Caco-2 (cell line): ENCODE measurements around the gene GNG10. TPM values are rescaled to one million over a fixed set of nuclear protein-coding genes. Genes with fewer than 3 reads are reported as not detected.

Source experiments
- BruUV-seq: library from RNA; stranded (reverse); fragments of 400-500 nt; replicated peaks from 2 replicates; lab custom pipeline; 2021; lab: Mats Ljungman, UMichigan
- CTCF ChIA-PET: fragments of 300-600 bp; sonication (Branson Sonifier 250); formaldehyde crosslinking; loops from one replicate; lab custom pipeline; 2022; ENCODE audit warnings: antibody characterized with exemption; lab: Charles Lee
- POLR2A ChIA-PET: fragments of 300-600 bp; sonication (Branson Sonifier 250); formaldehyde crosslinking; loops from one replicate; lab custom pipeline; 2022; ENCODE audit warnings: antibody characterized with exemption; lab: Charles Lee
- DNase-seq, 2 experiments: peaks; one replicate each; pipeline versions ENCODE4 v3.0.0 to v3.0.0-alpha.2; 2020 to 2022
- H3K27me3 ChIP-seq: replicated peaks from 2 replicates; pipeline ENCODE4 v1.6.0; 2011; ENCODE audit warnings: low read length; ENCODE audit not compliant: control insufficient read depth, insufficient read depth
- H3K36me3 ChIP-seq: 2 replicates; pipeline ENCODE4 v1.5.1; 2011; ENCODE audit warnings: low read length; ENCODE audit not compliant: control insufficient read depth, insufficient read depth
- H3K4me1 ChIP-seq: fragments of 250-450 bp; sonication (Bioruptor Pico); 2 replicates; pipeline ENCODE4 v1.5.1; 2020; ENCODE audit warnings: mild to moderate bottlenecking
- H3K4me3 ChIP-seq: 2 replicates; pipeline ENCODE4 v1.5.1; 2011; ENCODE audit warnings: low read depth, mild to moderate bottlenecking, control low read depth, low read length
- H3K9me3 ChIP-seq: fragments of 250-450 bp; sonication (Bioruptor Pico); 2 replicates; pipeline ENCODE4 v1.5.1; 2020; ENCODE audit warnings: mild to moderate bottlenecking, moderate library complexity
- H3K27ac Mint-ChIP-seq: one replicate; pipeline ENCODE4 v1.8.0; 2022; ENCODE audit warnings: mixed read lengths; ENCODE audit not compliant: unreplicated experiment
- H3K27me3 Mint-ChIP-seq: one replicate; pipeline ENCODE4 v1.8.0; 2022; ENCODE audit warnings: mixed read lengths; ENCODE audit not compliant: insufficient read depth, unreplicated experiment
- H3K36me3 Mint-ChIP-seq: one replicate; pipeline ENCODE4 v1.8.0; 2022; ENCODE audit warnings: mild to moderate bottlenecking, mixed read lengths; ENCODE audit not compliant: insufficient read depth, unreplicated experiment
- H3K4me1 Mint-ChIP-seq: one replicate; pipeline ENCODE4 v1.8.0; 2022; ENCODE audit warnings: low read depth, mixed read lengths; ENCODE audit not compliant: unreplicated experiment
- H3K4me3 Mint-ChIP-seq: one replicate; pipeline ENCODE4 v1.8.0; 2022; ENCODE audit warnings: mild to moderate bottlenecking, moderate library complexity, mixed read lengths; ENCODE audit not compliant: unreplicated experiment
- H3K9me3 Mint-ChIP-seq: one replicate; pipeline ENCODE4 v1.8.0; 2022; ENCODE audit warnings: mixed read lengths; ENCODE audit not compliant: unreplicated experiment
- intact Hi-C: fragments of 100-400 bp; cut with micrococcal nuclease; formaldehyde crosslinking; loops from one replicate; pipeline ENCODE4 v1.10.0; 2022; ENCODE audit not compliant: unreplicated experiment
- total RNA-seq: library from RNA; stranded (reverse); gene quantifications from 2 replicates; pipeline ENCODE4 v1.2.3, GENCODE V29; 2022
- TF ChIP-seq, protein P1 (sequence below), 2 experiments: fragments of 200-600 bp in 1 of 2; IDR thresholded peaks; 1 replicate in 1 of 2; 2 replicates in 1 of 2; pipeline versions ENCODE4 v1.5.1 to v1.8.0; 2011 to 2022; ENCODE audit warnings: antibody characterized with exemption in 1 of 2, control low read depth in 1 of 2, inconsistent platforms in 1 of 2, low read depth in 1 of 2, low read length in 1 of 2, mild to moderate bottlenecking in 1 of 2, moderate library complexity in 1 of 2; ENCODE audit not compliant: insufficient read depth in 1 of 2, severe bottlenecking in 1 of 2, unreplicated experiment in 1 of 2

Gene GNG10
- total RNA-seq, 1 experiment from 2014 or later = 54.0 TPM

DNA sequence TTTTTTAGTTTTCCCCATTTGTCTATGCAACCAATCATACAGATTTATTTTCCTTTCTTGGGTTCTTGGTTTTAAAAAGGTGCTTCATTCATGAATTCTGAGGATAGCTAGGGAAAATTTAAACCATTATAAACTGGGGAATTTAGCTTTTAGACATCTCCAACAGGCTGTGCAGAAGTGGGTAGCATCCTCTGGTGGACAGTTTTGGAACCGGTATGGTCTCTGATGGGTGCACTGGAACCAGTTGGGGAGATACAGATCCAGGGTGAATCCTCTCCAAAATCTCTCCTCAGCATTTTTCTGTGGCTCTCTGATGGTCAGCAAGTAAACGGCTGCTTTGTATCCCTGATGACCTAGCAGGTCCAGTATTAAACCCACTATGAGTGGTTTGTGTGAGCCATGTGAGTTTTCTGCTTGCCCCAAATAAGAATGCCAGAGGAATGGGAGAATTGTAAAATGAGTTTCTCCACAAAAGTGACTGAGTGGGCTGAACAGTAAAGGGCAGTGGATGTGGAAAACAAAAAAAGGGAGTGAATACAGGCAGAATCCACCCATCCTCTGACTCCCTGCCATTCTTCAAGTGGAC, 39.4 kb upstream of the GNG10 start:
- peak; percentile 63 to 64 for DNase-seq
- H3K4me3 Mint-ChIP-seq = no peak overlapping the region
- H3K27me3 Mint-ChIP-seq = no peaks in the 10 kb centered on the region
- H3K9me3 Mint-ChIP-seq = no peaks in the 10 kb centered on the region
- ChIA-PET POLR2A (interaction anchor here (1.0 kb wide), 1 partner anchor 23 kb away, joined by 3 read pairs; the partner anchor contains the start of gene PTGR1), CTCF (interaction anchor here (0.6 to 2.3 kb wide), 4 partner anchors 9 to 263 kb away, joined by 3 to 26 read pairs (median 4); partner anchors contain the start of genes DNAJC25 and PTGR1)
- no TSS peak for BruUV-seq
- no peaks in the 10 kb centered on the region for H3K36me3 Mint-ChIP-seq
- H3K36me3 ChIP-seq = no peaks in the 10 kb centered on the region
- H3K27ac Mint-ChIP-seq = no peak overlapping the region
- H3K4me3 ChIP-seq = no peak overlapping the region
- intact Hi-C loops = loop anchor here (1.0 kb wide), 1 partner anchor 24 kb away; no protein-coding TSS in a partner anchor
- no peaks in the 10 kb centered on the region for H3K4me1 ChIP-seq
- no peaks in the 10 kb centered on the region for H3K4me1 Mint-ChIP-seq
- H3K9me3 ChIP-seq = no peaks in the 10 kb centered on the region
- TF ChIP-seq, protein P1, sequence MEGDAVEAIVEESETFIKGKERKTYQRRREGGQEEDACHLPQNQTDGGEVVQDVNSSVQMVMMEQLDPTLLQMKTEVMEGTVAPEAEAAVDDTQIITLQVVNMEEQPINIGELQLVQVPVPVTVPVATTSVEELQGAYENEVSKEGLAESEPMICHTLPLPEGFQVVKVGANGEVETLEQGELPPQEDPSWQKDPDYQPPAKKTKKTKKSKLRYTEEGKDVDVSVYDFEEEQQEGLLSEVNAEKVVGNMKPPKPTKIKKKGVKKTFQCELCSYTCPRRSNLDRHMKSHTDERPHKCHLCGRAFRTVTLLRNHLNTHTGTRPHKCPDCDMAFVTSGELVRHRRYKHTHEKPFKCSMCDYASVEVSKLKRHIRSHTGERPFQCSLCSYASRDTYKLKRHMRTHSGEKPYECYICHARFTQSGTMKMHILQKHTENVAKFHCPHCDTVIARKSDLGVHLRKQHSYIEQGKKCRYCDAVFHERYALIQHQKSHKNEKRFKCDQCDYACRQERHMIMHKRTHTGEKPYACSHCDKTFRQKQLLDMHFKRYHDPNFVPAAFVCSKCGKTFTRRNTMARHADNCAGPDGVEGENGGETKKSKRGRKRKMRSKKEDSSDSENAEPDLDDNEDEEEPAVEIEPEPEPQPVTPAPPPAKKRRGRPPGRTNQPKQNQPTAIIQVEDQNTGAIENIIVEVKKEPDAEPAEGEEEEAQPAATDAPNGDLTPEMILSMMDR (IDR thresholded peaks at IDR 0.05; ENCODE audit: insufficient read depth in 1 of 2, low read depth in 1 of 2, low read length in 1 of 2, severe bottlenecking in 1 of 2, unreplicated experiment in 1 of 2) = peak; percentile 75 to 94
- H3K27me3 ChIP-seq = no peaks in the 10 kb centered on the region

DNA sequence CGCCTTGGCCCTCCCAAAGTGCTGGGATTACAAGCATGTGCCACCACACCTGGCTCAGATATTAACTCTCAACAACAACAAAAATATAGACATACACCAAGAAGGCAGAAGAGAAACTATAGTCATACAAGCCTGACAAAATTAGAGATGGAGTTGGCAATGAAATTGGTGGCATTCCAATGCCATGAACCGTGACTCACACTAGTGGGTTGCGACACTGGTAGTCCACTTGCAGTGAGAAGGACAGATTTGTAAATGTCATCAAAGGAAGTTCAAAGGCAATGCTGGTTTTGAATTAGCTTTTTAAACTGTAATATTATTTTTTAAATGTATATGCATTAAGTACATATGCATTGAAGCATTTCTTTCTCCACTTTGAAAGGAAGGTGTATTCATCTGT, 38.8 kb upstream of the GNG10 start:
- Histone ChIP-seq H3K27me3 (no peaks in the 10 kb centered on the region), H3K9me3 (no peaks in the 10 kb centered on the region), H3K4me3 (no peak overlapping the region), H3K4me1 (no peaks in the 10 kb centered on the region; the same call in 1 of the 2 replicates), H3K36me3 (no peaks in the 10 kb centered on the region)
- TF ChIP-seq, protein P1 (IDR thresholded peaks at IDR 0.05; ENCODE audit: insufficient read depth in 1 of 2, low read depth in 1 of 2, low read length in 1 of 2, severe bottlenecking in 1 of 2, unreplicated experiment in 1 of 2) = no peak
- Mint-ChIP-seq H3K9me3 (no peaks in the 10 kb centered on the region), H3K27ac (no peak overlapping the region), H3K4me1 (peaks cover 2% of the 10 kb centered on the region), H3K36me3 (no peaks in the 10 kb centered on the region), H3K27me3 (no peaks in the 10 kb centered on the region), H3K4me3 (no peak overlapping the region)
- intact Hi-C loops = loop anchor here (1.0 kb wide), 1 partner anchor 24 kb away; no protein-coding TSS in a partner anchor
- peak in 1 of 2 experiments; percentile 29 for DNase-seq
- ChIA-PET POLR2A (no interaction called here), CTCF (interaction anchor here (2.3 kb wide), 1 partner anchor 24 kb away, joined by 26 read pairs; the partner anchor contains the start of gene PTGR1)
- no TSS peak for BruUV-seq

DNA sequence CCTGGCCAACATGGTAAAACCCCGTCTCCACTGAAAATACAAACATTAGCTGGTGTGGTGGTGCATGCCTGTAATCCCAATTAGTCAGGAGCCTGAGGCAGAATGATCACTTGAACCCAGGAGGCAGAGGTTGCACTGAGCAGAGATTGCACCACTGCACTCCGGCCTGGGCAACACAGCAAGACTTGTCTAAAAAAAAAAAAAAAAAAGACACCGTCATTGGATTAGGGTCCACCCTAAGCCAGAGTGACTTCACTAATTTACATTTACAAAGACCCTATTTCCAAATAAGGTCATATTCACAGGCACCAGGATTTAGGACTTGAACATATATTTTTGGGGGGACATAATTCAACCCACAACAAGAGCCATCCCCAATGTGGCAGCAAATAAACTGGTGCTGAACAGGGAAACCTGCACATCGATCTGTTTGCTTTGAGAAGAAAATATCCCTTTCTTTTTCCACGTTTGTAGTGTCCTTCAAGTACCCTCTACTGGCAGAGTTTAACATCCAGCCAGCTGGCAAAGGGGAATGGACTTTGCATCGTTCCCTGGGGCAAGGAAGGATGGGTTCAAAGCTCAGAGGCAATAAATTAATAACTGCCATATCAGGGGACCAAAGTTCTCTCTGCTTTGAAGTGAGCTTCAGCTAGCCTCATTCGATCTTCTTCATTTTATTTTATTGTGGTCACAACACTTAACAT, 34.0 kb upstream of the GNG10 start:
- H3K36me3 ChIP-seq = no peaks in the 10 kb centered on the region
- peaks cover 17% of the 10 kb centered on the region for H3K36me3 Mint-ChIP-seq

More for the DNA sequence above, 34.0 kb upstream of the GNG10 start:
- DNase-seq = peak; percentile 41 to 61
- H3K9me3 Mint-ChIP-seq = no peaks in the 10 kb centered on the region
- TF ChIP-seq, protein P1 (IDR thresholded peaks at IDR 0.05; ENCODE audit: insufficient read depth in 1 of 2, low read depth in 1 of 2, low read length in 1 of 2, severe bottlenecking in 1 of 2, unreplicated experiment in 1 of 2) = no peak
- Histone ChIP-seq H3K27me3 (no peaks in the 10 kb centered on the region), H3K4me3 (no peak overlapping the region), H3K4me1 (peaks cover 4% of the 10 kb centered on the region), H3K9me3 (no peaks in the 10 kb centered on the region)
- no peak overlapping the region for H3K4me3 Mint-ChIP-seq
- peaks cover 6% of the 10 kb centered on the region for H3K4me1 Mint-ChIP-seq
- POLR2A ChIA-PET = no interaction called here
- no TSS peak for BruUV-seq
- no peak overlapping the region for H3K27ac Mint-ChIP-seq
- CTCF ChIA-PET = interaction anchor here (0.6 to 0.7 kb wide), 2 partner anchors 28 to 96 kb away, joined by 3 to 5 read pairs; partner anchors contain the start of gene PTGR1
- H3K27me3 Mint-ChIP-seq = no peaks in the 10 kb centered on the region
- intact Hi-C loops = no loop called here
